ENCODE measurements around the gene HAND1.

The HAND1 gene

DNA sequence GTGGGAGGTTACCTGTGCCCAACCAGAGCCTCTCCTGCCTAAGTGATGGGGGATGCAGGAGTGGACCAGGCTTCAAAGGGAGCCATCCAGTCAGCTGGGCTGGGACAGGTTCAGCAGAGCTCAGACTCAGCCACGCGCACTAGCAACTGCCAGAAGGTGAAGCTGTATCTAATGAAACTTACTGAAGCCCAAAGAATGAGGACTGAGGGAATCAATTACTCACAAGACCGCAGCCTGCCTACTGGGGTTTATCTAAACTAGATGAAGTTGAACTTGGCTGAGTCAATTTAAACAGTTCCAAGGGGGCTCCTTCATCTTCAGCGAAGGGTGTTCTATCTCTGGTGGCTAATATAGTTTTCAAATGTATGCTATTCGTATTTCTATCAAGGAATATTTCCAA, 11.4 kb downstream of the HAND1 start:
- no peaks in the 10 kb centered on the region for H3K4me1 ChIP-seq
- peaks cover 0 to 19% of the 10 kb centered on the region in 2 donors for H3K27me3 ChIP-seq
- no peak overlapping the region for H3K4me3 ChIP-seq
- H3K27ac ChIP-seq = no peak overlapping the region
- DNase-seq = no peak
- no peaks in the 10 kb centered on the region for H3K9me3 ChIP-seq
- TF ChIP-seq, protein P1, sequence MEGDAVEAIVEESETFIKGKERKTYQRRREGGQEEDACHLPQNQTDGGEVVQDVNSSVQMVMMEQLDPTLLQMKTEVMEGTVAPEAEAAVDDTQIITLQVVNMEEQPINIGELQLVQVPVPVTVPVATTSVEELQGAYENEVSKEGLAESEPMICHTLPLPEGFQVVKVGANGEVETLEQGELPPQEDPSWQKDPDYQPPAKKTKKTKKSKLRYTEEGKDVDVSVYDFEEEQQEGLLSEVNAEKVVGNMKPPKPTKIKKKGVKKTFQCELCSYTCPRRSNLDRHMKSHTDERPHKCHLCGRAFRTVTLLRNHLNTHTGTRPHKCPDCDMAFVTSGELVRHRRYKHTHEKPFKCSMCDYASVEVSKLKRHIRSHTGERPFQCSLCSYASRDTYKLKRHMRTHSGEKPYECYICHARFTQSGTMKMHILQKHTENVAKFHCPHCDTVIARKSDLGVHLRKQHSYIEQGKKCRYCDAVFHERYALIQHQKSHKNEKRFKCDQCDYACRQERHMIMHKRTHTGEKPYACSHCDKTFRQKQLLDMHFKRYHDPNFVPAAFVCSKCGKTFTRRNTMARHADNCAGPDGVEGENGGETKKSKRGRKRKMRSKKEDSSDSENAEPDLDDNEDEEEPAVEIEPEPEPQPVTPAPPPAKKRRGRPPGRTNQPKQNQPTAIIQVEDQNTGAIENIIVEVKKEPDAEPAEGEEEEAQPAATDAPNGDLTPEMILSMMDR (IDR thresholded peaks at IDR 0.05) = no peak
- intact Hi-C loops (cut with DNase I; ENCODE audit: low total_unique reads) = loop anchor here (2.0 kb wide), 1 partner anchor 144 kb away; no protein-coding TSS in a partner anchor
- H3K36me3 ChIP-seq = peaks cover 0 to 21% (median 0%) of the 10 kb centered on the region in 3 donors

DNA sequence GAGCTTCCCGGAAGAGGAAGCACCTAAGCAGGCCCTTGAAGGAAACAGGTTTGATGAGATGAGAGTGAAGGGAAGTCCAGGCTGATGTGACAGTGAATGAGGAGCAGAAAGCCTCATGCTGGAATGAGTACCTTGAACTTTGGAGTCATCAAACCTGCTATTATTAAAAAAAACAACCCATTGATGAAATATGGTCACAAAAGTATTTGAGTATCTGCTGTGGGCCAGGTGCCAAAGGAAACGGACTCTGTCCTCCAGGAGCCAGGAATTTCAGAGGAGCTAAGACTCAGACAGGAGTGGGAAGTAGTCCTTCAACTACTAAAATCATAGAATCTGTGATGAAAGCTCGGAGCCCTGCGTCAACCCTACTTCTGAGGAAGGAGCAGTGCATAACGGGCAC, 11.9 kb downstream of the HAND1 start:
- no peak overlapping the region for H3K4me3 ChIP-seq
- no peak overlapping the region for H3K27ac ChIP-seq
- peaks cover 0 to 27% (median 0%) of the 10 kb centered on the region in 3 donors for H3K36me3 ChIP-seq
- H3K27me3 ChIP-seq = peaks cover 0 to 14% of the 10 kb centered on the region in 2 donors
- H3K9me3 ChIP-seq = no peaks in the 10 kb centered on the region
- no peaks in the 10 kb centered on the region for H3K4me1 ChIP-seq
- DNase-seq = no peak
- TF ChIP-seq, protein P1 (IDR thresholded peaks at IDR 0.05) = no peak
- intact Hi-C loops (cut with DNase I; ENCODE audit: low total_unique reads) = loop anchor here (2.0 kb wide), 1 partner anchor 145 kb away; no protein-coding TSS in a partner anchor

DNA sequence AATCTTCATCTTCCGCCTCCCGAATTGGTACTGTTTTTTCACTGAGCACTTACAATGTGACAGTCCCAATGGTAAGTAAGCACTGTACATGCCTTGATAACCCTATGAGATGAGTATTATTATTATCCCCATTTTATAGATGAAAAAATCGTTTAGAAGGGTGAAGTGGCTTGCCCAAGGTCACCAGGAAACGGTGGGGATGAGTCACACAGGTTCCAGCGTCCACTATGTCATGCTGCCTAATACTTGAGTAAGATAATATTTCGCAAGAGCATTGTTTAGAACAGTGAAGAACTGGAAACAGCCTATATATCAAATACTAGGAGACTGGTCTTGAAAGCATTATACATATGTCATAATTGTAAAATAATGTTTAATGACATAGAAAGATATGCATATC, 12.9 kb downstream of the HAND1 start:
- Histone ChIP-seq H3K4me3 (no peak overlapping the region), H3K27me3 (peaks cover 0 to 10% of the 10 kb centered on the region in 2 donors), H3K9me3 (no peaks in the 10 kb centered on the region), H3K4me1 (no peaks in the 10 kb centered on the region), H3K36me3 (peaks cover 0 to 36% (median 4%) of the 10 kb centered on the region in 3 donors), H3K27ac (no peak overlapping the region)
- no peak for DNase-seq
- intact Hi-C loops (cut with DNase I; ENCODE audit: low total_unique reads) = no loop called here
- TF ChIP-seq, protein P1 (IDR thresholded peaks at IDR 0.05) = no peak

DNA sequence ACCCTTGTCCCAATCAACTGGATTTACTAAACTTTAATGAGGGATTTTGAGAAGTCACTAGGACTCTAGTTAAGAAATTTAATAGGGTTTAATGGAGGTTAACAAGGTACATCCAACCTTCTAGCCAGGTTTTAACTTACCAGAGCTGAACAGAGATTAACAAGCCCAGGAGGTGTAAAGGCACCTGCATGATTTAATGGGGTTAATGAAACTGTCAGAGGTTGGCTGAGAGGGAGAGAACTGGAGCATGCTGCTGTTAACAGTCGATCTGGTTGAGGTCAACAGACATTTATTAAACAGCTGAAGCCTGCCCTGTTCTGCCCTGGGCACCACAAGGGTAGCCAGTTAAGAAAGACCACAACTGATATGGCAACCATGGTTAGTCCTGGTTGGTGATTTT, 13.6 kb downstream of the HAND1 start:
- H3K27ac ChIP-seq = no peak overlapping the region
- TF ChIP-seq, protein P1 (IDR thresholded peaks at IDR 0.05) = no peak
- H3K4me3 ChIP-seq = no peak overlapping the region
- intact Hi-C loops (cut with DNase I; ENCODE audit: low total_unique reads) = no loop called here
- peaks cover 0 to 9% of the 10 kb centered on the region in 2 donors for H3K27me3 ChIP-seq
- no peaks in the 10 kb centered on the region for H3K9me3 ChIP-seq
- H3K4me1 ChIP-seq = no peaks in the 10 kb centered on the region
- peaks cover 6 to 41% (median 7%) of the 10 kb centered on the region in 3 donors for H3K36me3 ChIP-seq
- no peak for DNase-seq

DNA sequence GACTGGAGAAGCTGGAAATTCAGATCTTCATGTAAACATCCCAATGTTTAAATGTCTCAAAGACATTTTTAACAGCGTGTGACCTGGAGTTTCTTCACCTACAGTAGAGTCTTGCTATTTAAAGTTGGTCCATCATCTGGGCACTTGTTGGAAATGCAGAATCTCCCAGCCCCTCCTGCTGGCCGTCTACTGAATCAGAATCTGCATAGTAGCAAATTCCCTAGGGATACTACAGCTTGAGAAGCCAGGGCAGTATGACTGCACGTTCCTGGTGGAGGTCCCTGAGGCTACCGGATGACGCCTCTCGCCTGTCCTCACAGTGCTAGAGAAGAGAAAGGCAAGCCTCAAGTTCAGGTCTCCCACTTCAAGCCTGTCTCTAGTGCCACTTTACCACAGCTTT, 16.5 kb downstream of the HAND1 start:
- H3K36me3 ChIP-seq = peaks cover 26 to 69% (median 32%) of the 10 kb centered on the region in 3 donors
- no peaks in the 10 kb centered on the region for H3K4me1 ChIP-seq
- H3K9me3 ChIP-seq = no peaks in the 10 kb centered on the region
- intact Hi-C loops (cut with DNase I; ENCODE audit: low total_unique reads) = no loop called here
- TF ChIP-seq, protein P1 (IDR thresholded peaks at IDR 0.05) = no peak
- no peak overlapping the region for H3K4me3 ChIP-seq
- H3K27ac ChIP-seq = no peak overlapping the region
- H3K27me3 ChIP-seq = no peaks in the 10 kb centered on the region
- no peak for DNase-seq

DNA sequence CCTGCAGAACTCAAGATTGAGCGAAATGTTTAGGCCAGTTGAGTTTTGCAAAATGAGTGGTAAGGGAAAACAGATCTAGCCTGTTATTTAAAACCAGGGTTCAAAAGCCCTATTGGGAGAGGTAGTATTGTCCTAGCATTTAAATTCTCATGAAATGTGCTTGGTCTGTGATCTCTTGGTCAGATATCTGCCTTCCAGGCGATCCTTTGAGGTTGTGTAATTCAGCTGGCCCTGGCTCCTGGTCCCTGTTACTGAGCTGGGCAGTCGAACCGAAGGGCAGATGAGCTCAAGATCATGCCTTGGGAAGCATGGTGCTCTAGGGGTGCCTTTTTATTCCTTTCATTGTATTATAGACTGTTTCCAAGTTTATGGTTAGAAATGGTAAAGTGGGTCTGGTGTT, 17.9 kb downstream of the HAND1 start:
- Histone ChIP-seq H3K27me3 (no peaks in the 10 kb centered on the region), H3K9me3 (no peaks in the 10 kb centered on the region), H3K4me3 (no peak overlapping the region), H3K4me1 (no peaks in the 10 kb centered on the region), H3K36me3 (peaks cover 39 to 83% (median 45%) of the 10 kb centered on the region in 3 donors), H3K27ac (no peak overlapping the region)
- no peak for DNase-seq
- intact Hi-C loops (cut with DNase I; ENCODE audit: low total_unique reads) = no loop called here
- TF ChIP-seq, protein P1 (IDR thresholded peaks at IDR 0.05) = no peak

All from tibial artery (tissue), 4 donors.